DOHH2 (cell line): ENCODE data around the gene SLC38A3.

ENCODE experiments used
- H3F3A ChIP-seq: fragments of 200-600 bp; sonication (generic), shearing (Covaris generic); 2 replicates; pipeline ENCODE4 v1.6.0; 2016; ENCODE audit warnings: antibody characterized with exemption, mild to moderate bottlenecking; ENCODE audit not compliant: control insufficient read depth, insufficient read depth
- H3K27ac ChIP-seq: fragments of 200-600 bp; sonication (generic); 2 replicates; pipeline ENCODE4 v1.5.1; 2014; ENCODE audit warnings: low read depth, mild to moderate bottlenecking, low read length, moderate library complexity
- H3K27me3 ChIP-seq: fragments of 200-600 bp; sonication (generic); 2 replicates; pipeline ENCODE4 v1.6.1; 2014; ENCODE audit warnings: mild to moderate bottlenecking, low read length, mixed read lengths; ENCODE audit not compliant: control insufficient read depth
- H3K36me3 ChIP-seq: fragments of 200-600 bp; sonication (generic); 2 replicates; pipeline ENCODE4 v1.6.1; 2014; ENCODE audit warnings: mild to moderate bottlenecking, low read length, moderate library complexity, mixed read lengths; ENCODE audit not compliant: control insufficient read depth
- H3K4me1 ChIP-seq: fragments of 200-600 bp; sonication (generic); 2 replicates; pipeline ENCODE4 v1.6.1; 2014; ENCODE audit warnings: mild to moderate bottlenecking, low read length, mixed read lengths; ENCODE audit not compliant: control insufficient read depth
- H3K4me2 ChIP-seq: fragments of 200-600 bp; sonication (generic); 2 replicates; pipeline ENCODE4 v1.6.0; 2014; ENCODE audit warnings: mild to moderate bottlenecking, low read length, moderate library complexity
- H3K4me3 ChIP-seq: fragments of 200-600 bp; sonication (generic); 2 replicates; pipeline ENCODE4 v1.5.1; 2014; ENCODE audit warnings: mild to moderate bottlenecking, low read length, mixed read lengths
- H3K79me2 ChIP-seq: fragments of 200-600 bp; sonication (generic); 2 replicates; pipeline ENCODE4 v1.6.1; 2014; ENCODE audit warnings: mild to moderate bottlenecking, low read length, mixed read lengths; ENCODE audit not compliant: control insufficient read depth
- H3K9me2 ChIP-seq: fragments of 200-600 bp; sonication (generic); replicated peaks from 2 replicates; pipeline ENCODE4 v1.6.1; 2014; ENCODE audit warnings: mild to moderate bottlenecking, low read length, mixed read lengths; ENCODE audit not compliant: control insufficient read depth
- H3K9me3 ChIP-seq: fragments of 200-600 bp; sonication (generic); 2 replicates; pipeline ENCODE4 v1.6.1; 2014; ENCODE audit warnings: antibody characterized with exemption, low read length, mixed read lengths; ENCODE audit not compliant: control insufficient read depth, insufficient read depth
- H4K20me1 ChIP-seq: fragments of 200-600 bp; sonication (generic); 2 replicates; pipeline ENCODE4 v1.6.0; 2014; ENCODE audit warnings: low read depth, mild to moderate bottlenecking, antibody characterized with exemption, low read length, moderate library complexity; ENCODE audit not compliant: control insufficient read depth, insufficient read depth
- CTCF ChIP-seq: fragments of 200-600 bp; sonication (generic); IDR thresholded peaks from one replicate; pipeline ENCODE4 v1.5.1; 2014; ENCODE audit warnings: antibody characterized with exemption, mild to moderate bottlenecking, low read depth, low read length; ENCODE audit not compliant: poor library complexity, severe bottlenecking
- EZH2phosphoT487 ChIP-seq: fragments of 200-600 bp; sonication (generic); IDR thresholded peaks from 2 replicates; pipeline ENCODE4 v1.6.1; 2017; ENCODE audit warnings: borderline replicate concordance, mild to moderate bottlenecking, antibody characterized with exemption, low read length, moderate library complexity, mixed read lengths

Gene SLC38A3

GRCh38 chr3:50238549-50239026 lies 33.5 kb downstream of the SLC38A3 start:
- peak overlapping the region; percentile 79 for H3K4me3 ChIP-seq
- peak overlapping the region; percentile 40 for H3K27ac ChIP-seq
- H3K36me3 ChIP-seq, result peaks cover 41% of the 10 kb centered on the region
- H3K9me2 ChIP-seq, result no peaks in the 10 kb centered on the region
- TF ChIP-seq CTCF (no peak), EZH2phosphoT487 (no peak)
- H3K9me3 ChIP-seq, result no peaks in the 10 kb centered on the region
- H3K27me3 ChIP-seq, result no peaks in the 10 kb centered on the region
- peaks cover 11% of the 10 kb centered on the region for H3F3A ChIP-seq
- peaks cover 13% of the 10 kb centered on the region; the same call in 1 of the 2 replicates for H4K20me1 ChIP-seq
- peaks cover 68% of the 10 kb centered on the region for H3K4me1 ChIP-seq
- H3K79me2 ChIP-seq, result peaks cover 75% of the 10 kb centered on the region
- peak overlapping the region; percentile 86 for H3K4me2 ChIP-seq

GRCh38 chr3:50239649-50240048 lies 34.6 kb downstream of the SLC38A3 start:
- Histone ChIP-seq H3K79me2 (peaks cover 81% of the 10 kb centered on the region), H3K4me1 (peaks cover 66% of the 10 kb centered on the region), H3K27me3 (no peaks in the 10 kb centered on the region), H3K36me3 (peaks cover 42% of the 10 kb centered on the region), H3K9me2 (no peaks in the 10 kb centered on the region), H3K4me2 (no peak overlapping the region; the same call in 1 of the 2 replicates), H3K9me3 (no peaks in the 10 kb centered on the region), H3K27ac (no peak overlapping the region), H3K4me3 (no peak overlapping the region), H4K20me1 (peaks cover 13% of the 10 kb centered on the region; the same call in 1 of the 2 replicates), H3F3A (peaks cover 19% of the 10 kb centered on the region)
- TF ChIP-seq CTCF, result no peak
- no peak for TF ChIP-seq EZH2phosphoT487

DNA sequence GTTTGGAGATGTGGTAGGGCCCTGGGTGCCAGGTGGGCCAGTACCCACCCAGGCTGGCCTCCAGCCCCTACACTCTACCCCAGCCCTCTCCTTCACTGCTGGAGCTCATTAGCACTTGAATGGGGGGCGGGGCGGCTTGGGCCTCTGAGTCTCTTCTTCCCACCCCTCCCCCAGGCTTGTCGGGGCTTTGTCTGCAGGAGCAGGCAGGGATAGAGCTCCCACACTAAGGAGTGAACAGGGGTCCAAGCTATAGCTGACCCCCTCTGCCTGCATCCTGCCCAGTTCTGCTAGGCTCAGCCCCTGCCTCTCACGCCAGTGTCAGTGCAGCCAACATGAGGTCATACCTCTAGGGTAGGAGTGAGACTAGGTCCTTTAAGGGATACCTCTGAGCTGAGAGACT lies 36.1 kb downstream of the SLC38A3 start:
- Histone ChIP-seq H3K27me3 (no peaks in the 10 kb centered on the region), H3K79me2 (peaks cover 92% of the 10 kb centered on the region), H3K36me3 (peaks cover 42% of the 10 kb centered on the region), H3K4me2 (peak overlapping the region; percentile 60), H3K9me3 (no peaks in the 10 kb centered on the region), H3K4me1 (peaks cover 66% of the 10 kb centered on the region), H3K4me3 (no peak overlapping the region; the same call in 1 of the 2 replicates), H3K27ac (no peak overlapping the region), H3F3A (peaks cover 19% of the 10 kb centered on the region), H4K20me1 (peaks cover 13% of the 10 kb centered on the region; the same call in 1 of the 2 replicates), H3K9me2 (no peaks in the 10 kb centered on the region)
- TF ChIP-seq CTCF (no peak), EZH2phosphoT487 (no peak)
